Breast epithelium (tissue), 3 donors: ENCODE results near the gene COL8A1.

Experiments used
- CTCF ChIP-seq, 3 donors: fragments of 450-650 bp; IDR thresholded peaks; one replicate each; pipeline ENCODE4 v1.5.1; 2016 to 2017; ENCODE audit warnings: antibody characterized with exemption in 3 of 3, mild to moderate bottlenecking in 3 of 3, moderate library complexity in 3 of 3
- POLR2A ChIP-seq: fragments of 450-650 bp; IDR thresholded peaks from one replicate; pipeline ENCODE4 v1.6.1; 2016; ENCODE audit warnings: antibody characterized with exemption, mild to moderate bottlenecking, moderate library complexity
- POLR2AphosphoS5 ChIP-seq, 3 donors: sonication (generic); formaldehyde crosslinking; IDR thresholded peaks; one replicate each; pipeline ENCODE4 v1.6.1; 2017; ENCODE audit warnings: antibody characterized with exemption in 3 of 3

- TF ChIP-seq CTCF (IDR thresholded peaks at IDR 0.05) (no peak), POLR2AphosphoS5 (IDR thresholded peaks at IDR 0.05) (no peak), POLR2A (no peak)
These were observed 124.5 kb downstream of the COL8A1 start for GRCh38 chr3:99762901-99763300.
